HEK293T (cell line): ENCODE measurements around the gene CACNG8.

Source experiments
- ARNT ChIP-seq: fragments of 450-650 bp; IDR thresholded peaks from 2 replicates; pipeline ENCODE4 v1.6.1; 2017; ENCODE audit warnings: mild to moderate bottlenecking
- SP1 ChIP-seq: fragments of 450-650 bp; IDR thresholded peaks from 2 replicates; pipeline ENCODE4 v1.6.1; 2017
- TARDBP ChIP-seq: fragments of 450-650 bp; IDR thresholded peaks from 2 replicates; pipeline ENCODE4 v1.6.1; 2016
- ZNF384 ChIP-seq: fragments of 450-650 bp; IDR thresholded peaks from 2 replicates; pipeline ENCODE4 v1.6.1; 2016

DNA sequence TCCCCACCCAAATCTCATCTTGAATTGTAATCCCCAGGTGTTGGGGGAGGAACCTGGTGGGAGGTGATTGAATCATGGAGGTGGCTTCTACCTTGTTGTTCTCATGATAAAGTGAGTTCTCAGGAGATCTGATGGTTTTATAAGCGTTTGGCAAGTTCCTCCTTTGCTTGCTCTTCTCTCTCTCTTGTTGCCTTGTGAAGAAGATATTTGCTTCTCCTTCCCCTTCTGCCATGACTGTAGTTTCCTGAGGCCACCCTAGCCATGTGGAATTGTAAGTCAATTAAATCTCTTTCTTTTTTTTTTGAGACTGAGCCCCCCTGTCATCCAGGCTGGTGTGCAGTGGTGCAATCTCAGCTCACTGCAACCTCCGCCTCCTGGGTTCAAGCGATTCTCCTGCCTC is 66.6 kb downstream of the CACNG8 start:
- TF ChIP-seq SP1 (no peak), ZNF384 (no peak), TARDBP (no peak), ARNT (no peak)
